Putamen (tissue), 1 donor: ENCODE results near the gene SGF29.
"Not testable (repeated sequence)": the region's sequence is repeated elsewhere in the genome, so short reads cannot be mapped to it uniquely, and the experiment has no call there.

Source experiments
- DNase-seq: peaks from one replicate; pipeline ENCODE4 v3.0.0-alpha.2; 2016; ENCODE audit warnings: low spot score

Gene SGF29

DNA sequence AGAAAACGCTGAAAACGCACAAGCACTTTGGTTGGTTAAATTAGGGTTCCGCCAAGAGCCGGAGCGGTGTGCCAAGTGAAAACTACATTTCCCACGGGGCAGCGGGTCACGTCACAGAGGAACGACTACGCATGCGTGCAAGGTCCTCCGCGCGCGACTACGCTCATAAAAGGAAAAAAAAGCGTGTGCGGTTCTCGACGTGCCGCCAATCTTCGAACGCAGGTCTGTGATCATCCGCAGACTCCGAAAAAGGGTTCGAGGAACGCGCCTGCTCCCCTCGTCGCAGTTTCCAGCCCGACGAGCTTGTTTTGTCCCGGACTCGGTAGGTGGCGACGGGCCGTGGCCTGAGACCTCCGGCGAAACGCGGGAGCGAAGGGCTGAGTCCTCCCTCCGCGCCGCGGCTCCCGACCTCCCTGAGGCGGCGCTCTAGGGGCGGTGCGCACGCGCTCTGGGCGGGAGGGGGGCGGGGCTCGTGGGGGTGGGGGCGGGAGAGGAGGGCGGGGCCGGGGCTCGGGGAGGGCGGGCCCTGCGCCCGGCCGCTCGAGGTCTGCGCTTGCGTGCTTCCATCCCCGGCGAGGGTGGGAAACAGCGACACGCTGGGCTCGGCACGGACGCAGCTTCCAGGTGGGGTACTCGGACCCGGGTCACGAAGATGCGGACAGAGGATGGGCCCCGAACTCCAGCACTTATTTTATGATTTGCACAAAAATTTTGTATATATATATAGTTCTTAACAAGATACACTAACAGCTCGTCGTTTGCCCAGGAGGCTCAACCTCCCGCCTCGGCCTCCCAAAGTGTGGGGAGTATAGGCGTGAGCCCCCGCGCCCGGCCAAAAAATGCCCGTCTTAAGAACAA, at the start of gene SGF29:
SGF29 (plus strand) TSS at position 145 of the 858 bp plus-strand sequence. CDS start 27,150 bp downstream, outside the sequence.
- peak; percentile 92 for DNase-seq

- no peak for DNase-seq
These were observed 48.9 kb upstream of the SGF29 start for GRCh38 chr16:28504707-28505404.

DNA sequence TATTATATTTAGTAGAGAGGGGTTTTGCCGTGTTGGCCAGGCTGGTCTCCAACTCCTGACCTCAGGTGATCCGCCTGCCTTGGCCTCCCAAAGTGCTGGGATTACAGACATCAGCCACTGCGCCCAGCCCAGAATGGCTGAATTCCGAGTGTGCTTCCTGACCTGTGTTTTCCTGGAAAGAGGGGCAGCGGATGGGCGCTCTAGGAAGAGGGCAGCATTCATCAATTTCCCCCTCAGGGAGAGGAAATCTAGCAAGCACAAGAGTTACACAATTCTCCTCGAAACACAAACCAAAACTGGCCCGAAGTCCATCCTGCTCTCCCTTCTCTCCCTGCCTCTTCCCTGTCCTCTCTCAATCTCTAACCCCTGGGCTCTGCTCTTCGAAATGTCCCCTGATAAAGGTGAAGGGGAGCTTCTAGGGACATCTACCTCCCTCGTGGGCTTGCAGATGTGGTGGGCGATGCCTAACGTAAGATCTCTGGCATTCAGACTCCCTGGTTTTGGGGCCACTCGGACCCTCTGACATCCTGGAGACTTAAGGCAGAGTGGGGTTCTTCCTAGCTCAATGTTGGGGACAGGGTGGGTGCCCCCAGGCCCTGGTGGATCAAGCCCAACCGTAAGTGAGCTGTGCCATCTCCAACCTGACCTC, 48.1 kb upstream of the SGF29 start:
- no peak for DNase-seq

DNA sequence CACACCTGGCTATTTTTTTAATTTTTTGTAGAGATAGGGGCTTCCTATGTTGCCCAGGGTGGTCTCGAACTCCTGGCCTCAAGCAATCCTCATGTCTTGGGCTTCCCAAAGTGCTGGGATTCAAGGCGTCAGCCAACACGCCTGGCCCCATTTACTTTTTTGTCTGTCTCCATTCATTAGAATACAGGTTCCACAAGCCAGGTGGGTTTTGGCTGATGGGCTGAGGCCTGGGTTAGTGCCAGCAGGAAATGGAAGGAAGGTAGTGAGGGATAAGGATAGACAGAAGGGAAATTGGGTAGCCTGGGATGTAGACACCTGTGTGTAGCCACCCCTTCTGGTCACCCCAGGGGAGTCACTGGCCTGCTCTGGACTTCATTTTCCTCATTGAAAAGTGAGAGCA, 42.7 kb upstream of the SGF29 start:
- no peak for DNase-seq

DNA sequence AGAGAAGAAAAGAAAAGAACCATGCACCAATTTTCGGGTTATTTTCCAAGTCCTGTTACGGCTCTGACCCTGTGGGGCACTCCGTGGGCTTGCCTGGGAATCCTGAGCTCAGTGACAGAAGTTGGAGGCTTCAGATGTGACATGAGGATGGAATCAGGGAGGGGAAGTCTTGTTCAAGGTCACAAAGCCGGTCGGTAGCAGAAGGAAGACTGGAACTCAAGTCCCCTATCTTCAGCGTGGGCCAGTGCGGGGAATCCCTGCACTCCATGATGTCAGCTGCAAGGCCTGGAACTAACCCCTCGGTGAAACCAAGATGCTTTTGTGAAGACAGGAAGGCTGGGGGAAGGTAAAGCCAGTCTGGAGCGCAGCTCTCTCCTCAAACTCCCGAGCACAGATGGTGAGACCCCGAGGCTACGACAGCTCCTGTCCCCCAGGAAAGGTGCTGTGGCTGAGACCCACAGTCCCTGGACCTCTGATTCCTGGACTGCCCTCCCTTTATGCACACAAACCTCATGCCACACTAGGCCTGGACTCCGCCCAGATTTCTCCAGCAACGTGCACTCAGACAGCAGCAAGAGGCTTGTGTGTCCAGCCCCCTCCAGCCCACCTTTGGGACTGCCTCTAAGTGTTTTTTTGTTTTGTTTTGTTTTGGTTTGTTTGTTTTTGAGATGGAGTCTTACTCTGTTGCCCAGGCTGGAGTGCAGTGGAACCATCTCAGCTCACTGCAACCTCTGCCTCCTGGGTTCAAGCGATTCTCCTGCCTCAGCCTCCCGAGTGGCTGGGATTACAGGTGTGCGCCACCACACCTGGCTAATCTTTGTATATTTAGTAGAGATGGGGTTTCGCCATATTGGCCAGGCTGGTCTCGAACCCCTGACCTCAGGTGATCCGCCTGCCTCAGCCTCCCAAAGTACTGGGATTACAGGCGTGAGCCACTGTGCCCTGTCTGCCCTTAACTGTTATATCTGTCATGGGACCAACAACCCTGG, 41.6 kb upstream of the SGF29 start:
- no peak for DNase-seq

GRCh38 chr16:28513484-28514181, 40.1 kb upstream of the SGF29 start:
- DNase-seq: no peak

DNA sequence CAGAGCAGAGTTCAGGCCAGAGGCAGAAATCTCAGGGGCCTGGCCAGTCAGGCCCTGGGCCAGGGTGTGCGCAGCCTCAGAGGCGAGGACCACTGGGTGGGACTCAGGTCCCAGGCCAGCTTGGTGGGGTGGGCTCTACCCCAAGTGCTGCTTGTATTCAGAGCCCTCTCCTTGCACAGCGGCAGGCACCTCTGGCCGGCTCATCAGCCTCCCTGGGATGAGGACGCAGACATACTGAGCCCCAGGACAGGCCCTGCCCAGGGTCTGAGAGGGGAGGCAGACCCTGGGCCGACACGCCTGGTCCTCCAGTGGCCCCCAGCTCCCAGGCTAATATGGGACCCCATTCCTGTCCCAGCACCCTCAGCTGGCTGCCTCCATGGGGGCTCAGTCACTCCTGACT, 39.5 kb upstream of the SGF29 start:
- no peak for DNase-seq

- no peak for DNase-seq
These were observed 33.0 kb upstream of the SGF29 start for GRCh38 chr16:28520672-28521071.

DNA sequence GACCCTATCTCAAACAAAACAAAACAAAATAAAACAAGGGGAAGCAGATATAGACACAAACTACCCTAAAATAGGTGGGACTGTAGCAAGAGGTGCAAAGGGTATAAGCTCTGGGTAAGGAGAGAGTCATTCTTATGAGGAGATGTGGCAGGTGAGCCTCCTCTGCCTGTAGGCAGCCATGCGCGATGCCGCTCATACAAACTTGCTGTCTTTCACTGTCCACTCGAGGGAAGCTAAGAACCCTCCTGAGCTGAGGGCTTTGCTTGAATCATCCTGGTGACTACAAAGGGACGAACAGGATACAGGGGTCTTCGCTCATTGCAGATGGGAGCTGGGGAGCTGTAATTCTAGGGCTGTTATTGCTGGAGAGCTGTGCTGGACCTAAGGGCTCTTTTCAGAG, 32.3 kb upstream of the SGF29 start:
- no peak for DNase-seq

GRCh38 chr16:28522792-28523191, 30.9 kb upstream of the SGF29 start:
- DNase-seq: no peak

- no peak for DNase-seq
These were observed 29.0 kb upstream of the SGF29 start for GRCh38 chr16:28524681-28525171.

- DNase-seq: no peak
These were observed 27.3 kb upstream of the SGF29 start for GRCh38 chr16:28526201-28527099.

DNA sequence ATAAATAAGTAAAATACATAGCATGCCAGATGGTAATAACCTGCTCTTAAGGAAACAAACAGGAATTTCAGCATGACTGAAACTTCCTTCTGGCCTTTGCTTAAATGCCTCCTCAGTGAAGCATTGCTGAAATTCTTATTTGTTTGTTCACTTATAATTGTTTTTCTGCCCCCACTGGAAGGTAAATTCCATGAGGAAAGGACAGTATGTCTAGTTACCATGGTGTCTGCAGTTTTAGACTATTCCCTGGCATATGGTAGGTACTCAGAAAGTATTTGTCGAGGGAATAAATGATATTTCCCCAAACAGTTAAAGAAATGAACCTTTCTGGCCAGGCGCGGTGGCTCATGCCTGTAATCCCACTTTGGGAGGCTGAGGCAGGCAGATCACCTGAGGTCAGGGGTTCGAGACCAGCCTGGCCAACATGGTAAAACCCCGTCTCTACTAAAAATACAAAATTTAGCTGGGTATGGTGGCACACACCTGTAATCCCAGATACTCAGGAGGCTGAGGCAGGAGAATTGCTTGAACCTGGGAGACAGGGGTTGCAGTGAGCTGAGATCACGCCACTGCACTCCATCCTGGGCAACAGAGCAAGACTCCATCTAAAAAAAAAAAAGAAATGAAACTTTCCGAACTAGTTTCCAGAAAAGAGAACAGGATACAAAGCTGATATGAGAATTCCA, 26.5 kb upstream of the SGF29 start:
- DNase-seq: not testable (repeated sequence)

DNA sequence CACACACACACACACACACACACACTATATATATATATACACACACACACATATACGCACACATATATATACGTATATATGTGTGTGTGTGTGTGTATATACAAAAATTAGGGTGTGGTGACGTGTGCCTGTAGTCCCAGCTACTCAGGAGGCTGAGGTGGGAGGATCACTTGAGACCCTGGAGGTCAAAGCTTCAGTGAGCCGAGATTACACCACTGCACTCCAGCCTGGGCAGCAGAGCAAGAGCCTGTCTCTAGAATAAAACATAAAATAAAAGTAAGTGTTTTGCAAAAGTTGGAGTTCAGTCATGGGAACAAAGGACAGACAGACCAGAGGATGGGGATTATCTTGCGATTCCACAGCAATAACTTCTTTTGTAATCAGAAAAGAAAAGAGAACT, 25.7 kb upstream of the SGF29 start:
- DNase-seq: no peak

GRCh38 chr16:28528463-28528867, 25.3 kb upstream of the SGF29 start:
- no peak for DNase-seq

DNA sequence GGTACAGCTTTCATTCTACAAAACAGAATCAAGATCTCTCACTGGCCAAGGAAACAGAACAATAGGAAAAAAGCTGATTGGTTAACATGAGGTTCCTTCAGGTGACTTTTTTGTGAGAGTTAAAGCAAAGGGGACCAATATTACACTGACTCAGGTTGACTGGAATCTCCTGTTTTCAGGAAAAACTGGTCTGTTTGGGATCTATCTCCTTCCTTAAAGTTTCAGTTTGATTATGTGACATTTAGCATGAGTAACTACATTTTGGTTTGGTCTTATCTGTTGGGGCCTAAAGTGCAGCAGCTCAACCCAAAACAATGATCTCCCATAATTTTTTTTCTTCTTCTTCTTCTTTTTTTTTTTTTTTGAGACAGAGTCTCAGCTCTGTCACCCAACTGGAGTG, 24.6 kb upstream of the SGF29 start:
- no peak for DNase-seq

- DNase-seq: no peak
These were observed 21.7 kb upstream of the SGF29 start for GRCh38 chr16:28531777-28532744.
